ENCODE results near the gene HLX.

DNA sequence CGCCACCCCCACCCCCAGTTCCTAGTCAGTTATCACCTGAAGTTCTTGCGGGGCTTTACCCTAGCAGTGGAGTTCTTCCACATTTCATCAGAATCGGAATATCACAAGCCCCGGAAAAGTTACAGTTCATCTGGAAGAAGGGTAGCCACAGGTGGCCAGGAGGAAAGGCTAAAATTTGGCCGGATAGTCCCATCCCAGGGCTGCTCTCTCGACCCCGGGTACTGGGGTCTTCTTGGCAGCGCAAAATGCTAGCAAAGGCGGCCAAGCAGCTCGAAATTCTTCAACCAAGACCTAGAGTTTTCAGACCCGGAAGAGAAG lies 7.9 kb downstream of the HLX start:
- TF ChIP-seq, protein P1, sequence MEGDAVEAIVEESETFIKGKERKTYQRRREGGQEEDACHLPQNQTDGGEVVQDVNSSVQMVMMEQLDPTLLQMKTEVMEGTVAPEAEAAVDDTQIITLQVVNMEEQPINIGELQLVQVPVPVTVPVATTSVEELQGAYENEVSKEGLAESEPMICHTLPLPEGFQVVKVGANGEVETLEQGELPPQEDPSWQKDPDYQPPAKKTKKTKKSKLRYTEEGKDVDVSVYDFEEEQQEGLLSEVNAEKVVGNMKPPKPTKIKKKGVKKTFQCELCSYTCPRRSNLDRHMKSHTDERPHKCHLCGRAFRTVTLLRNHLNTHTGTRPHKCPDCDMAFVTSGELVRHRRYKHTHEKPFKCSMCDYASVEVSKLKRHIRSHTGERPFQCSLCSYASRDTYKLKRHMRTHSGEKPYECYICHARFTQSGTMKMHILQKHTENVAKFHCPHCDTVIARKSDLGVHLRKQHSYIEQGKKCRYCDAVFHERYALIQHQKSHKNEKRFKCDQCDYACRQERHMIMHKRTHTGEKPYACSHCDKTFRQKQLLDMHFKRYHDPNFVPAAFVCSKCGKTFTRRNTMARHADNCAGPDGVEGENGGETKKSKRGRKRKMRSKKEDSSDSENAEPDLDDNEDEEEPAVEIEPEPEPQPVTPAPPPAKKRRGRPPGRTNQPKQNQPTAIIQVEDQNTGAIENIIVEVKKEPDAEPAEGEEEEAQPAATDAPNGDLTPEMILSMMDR (IDR thresholded peaks at IDR 0.05; ENCODE audit: low read depth, low read length), result no peak
- TF ChIP-seq EZH2phosphoT487 (IDR thresholded peaks at IDR 0.05; ENCODE audit: low read depth), result no peak
